ENCODE data around the gene CSMD2. TPM values are rescaled to one million over a fixed set of nuclear protein-coding genes. Genes with fewer than 3 reads are reported as not detected.

Gene CSMD2
- total RNA-seq, 1 donor from 2014 or later: 0.27 TPM

GRCh38 chr1:33548319-33548718 lies 616.7 kb downstream of the CSMD2 start:
- no peak for DNase-seq
- TF ChIP-seq CTCF (IDR thresholded peaks at IDR 0.05; ENCODE audit: partially characterized antibody, unreplicated experiment): no peak
- no peak overlapping the region for H3K4me3 Mint-ChIP-seq (ENCODE audit: unreplicated experiment)
- peaks cover 28% of the 10 kb centered on the region for H3K36me3 Mint-ChIP-seq (ENCODE audit: unreplicated experiment)
- H3K9me3 Mint-ChIP-seq (ENCODE audit: unreplicated experiment): peaks cover 13% of the 10 kb centered on the region
- H3K4me1 Mint-ChIP-seq (ENCODE audit: low read depth, unreplicated experiment): peaks cover 2% of the 10 kb centered on the region
- no peak overlapping the region for H3K27ac Mint-ChIP-seq (ENCODE audit: unreplicated experiment)
- H3K27me3 Mint-ChIP-seq (ENCODE audit: unreplicated experiment): peaks cover 1% of the 10 kb centered on the region

GRCh38 chr1:33547576-33547975 lies 617.5 kb downstream of the CSMD2 start:
- Mint-ChIP-seq H3K27me3 (ENCODE audit: unreplicated experiment) (peaks cover 1% of the 10 kb centered on the region), H3K36me3 (ENCODE audit: unreplicated experiment) (peaks cover 30% of the 10 kb centered on the region)
- DNase-seq: no peak

GRCh38 chr1:33541966-33542365 lies 623.1 kb downstream of the CSMD2 start:
- Mint-ChIP-seq H3K4me3 (ENCODE audit: unreplicated experiment) (no peak overlapping the region), H3K4me1 (ENCODE audit: low read depth, unreplicated experiment) (peaks cover 2% of the 10 kb centered on the region), H3K9me3 (ENCODE audit: unreplicated experiment) (peaks cover 2% of the 10 kb centered on the region), H3K27ac (ENCODE audit: unreplicated experiment) (no peak overlapping the region), H3K27me3 (ENCODE audit: unreplicated experiment) (peaks cover 1% of the 10 kb centered on the region), H3K36me3 (ENCODE audit: unreplicated experiment) (peaks cover 12% of the 10 kb centered on the region)
- TF ChIP-seq CTCF (IDR thresholded peaks at IDR 0.05; ENCODE audit: partially characterized antibody, unreplicated experiment): no peak
- DNase-seq: no peak

More at GRCh38 chr1:33547576-33547975, 617.5 kb downstream of the CSMD2 start:
- H3K4me1 Mint-ChIP-seq (ENCODE audit: low read depth, unreplicated experiment): peaks cover 2% of the 10 kb centered on the region
- H3K27ac Mint-ChIP-seq (ENCODE audit: unreplicated experiment): no peak overlapping the region
- no peak for TF ChIP-seq CTCF (IDR thresholded peaks at IDR 0.05; ENCODE audit: partially characterized antibody, unreplicated experiment)
- H3K4me3 Mint-ChIP-seq (ENCODE audit: unreplicated experiment): no peak overlapping the region
- H3K9me3 Mint-ChIP-seq (ENCODE audit: unreplicated experiment): peaks cover 13% of the 10 kb centered on the region

GRCh38 chr1:33537885-33538284 lies 627.1 kb downstream of the CSMD2 start:
- no peak for TF ChIP-seq CTCF (IDR thresholded peaks at IDR 0.05; ENCODE audit: partially characterized antibody, unreplicated experiment)
- H3K9me3 Mint-ChIP-seq (ENCODE audit: unreplicated experiment): no peaks in the 10 kb centered on the region
- H3K27ac Mint-ChIP-seq (ENCODE audit: unreplicated experiment): no peak overlapping the region
- DNase-seq: no peak
- H3K36me3 Mint-ChIP-seq (ENCODE audit: unreplicated experiment): peaks cover 6% of the 10 kb centered on the region
- H3K4me1 Mint-ChIP-seq (ENCODE audit: low read depth, unreplicated experiment): peaks cover 2% of the 10 kb centered on the region
- no peaks in the 10 kb centered on the region for H3K27me3 Mint-ChIP-seq (ENCODE audit: unreplicated experiment)
- no peak overlapping the region for H3K4me3 Mint-ChIP-seq (ENCODE audit: unreplicated experiment)

- no peak for DNase-seq
Measured at GRCh38 chr1:33535334-33535733, 629.7 kb downstream of the CSMD2 start.

More at GRCh38 chr1:33535334-33535733, 629.7 kb downstream of the CSMD2 start:
- no peak overlapping the region for H3K27ac Mint-ChIP-seq (ENCODE audit: unreplicated experiment)
- H3K27me3 Mint-ChIP-seq (ENCODE audit: unreplicated experiment): no peaks in the 10 kb centered on the region
- H3K9me3 Mint-ChIP-seq (ENCODE audit: unreplicated experiment): no peaks in the 10 kb centered on the region
- no peak for TF ChIP-seq CTCF (IDR thresholded peaks at IDR 0.05; ENCODE audit: partially characterized antibody, unreplicated experiment)
- H3K4me3 Mint-ChIP-seq (ENCODE audit: unreplicated experiment): no peak overlapping the region
- H3K4me1 Mint-ChIP-seq (ENCODE audit: low read depth, unreplicated experiment): peaks cover 2% of the 10 kb centered on the region
- no peaks in the 10 kb centered on the region for H3K36me3 Mint-ChIP-seq (ENCODE audit: unreplicated experiment)

Data from glutamatergic neuron (in vitro differentiated cells).